A549 treated with AZD2906 at 1 μM for 4 hours (cell line): ENCODE results near the gene ATP6V1C2. TPM values are rescaled to one million over a fixed set of nuclear protein-coding genes. Genes with fewer than 3 reads are reported as not detected.

Experiments used
- total RNA-seq: library from RNA; stranded (reverse); fragments of 200-300 nt; extraction: Qiagen RNA extraction; gene quantifications from 5 replicates; pipeline ENCODE4 v1.2.3, GENCODE V29; 2022

The ATP6V1C2 gene, protein sequence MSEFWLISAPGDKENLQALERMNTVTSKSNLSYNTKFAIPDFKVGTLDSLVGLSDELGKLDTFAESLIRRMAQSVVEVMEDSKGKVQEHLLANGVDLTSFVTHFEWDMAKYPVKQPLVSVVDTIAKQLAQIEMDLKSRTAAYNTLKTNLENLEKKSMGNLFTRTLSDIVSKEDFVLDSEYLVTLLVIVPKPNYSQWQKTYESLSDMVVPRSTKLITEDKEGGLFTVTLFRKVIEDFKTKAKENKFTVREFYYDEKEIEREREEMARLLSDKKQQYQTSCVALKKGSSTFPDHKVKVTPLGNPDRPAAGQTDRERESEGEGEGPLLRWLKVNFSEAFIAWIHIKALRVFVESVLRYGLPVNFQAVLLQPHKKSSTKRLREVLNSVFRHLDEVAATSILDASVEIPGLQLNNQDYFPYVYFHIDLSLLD
- total RNA-seq, result 0.12 to 0.29 TPM (median 0.23 TPM) in 5 replicates

DNA sequence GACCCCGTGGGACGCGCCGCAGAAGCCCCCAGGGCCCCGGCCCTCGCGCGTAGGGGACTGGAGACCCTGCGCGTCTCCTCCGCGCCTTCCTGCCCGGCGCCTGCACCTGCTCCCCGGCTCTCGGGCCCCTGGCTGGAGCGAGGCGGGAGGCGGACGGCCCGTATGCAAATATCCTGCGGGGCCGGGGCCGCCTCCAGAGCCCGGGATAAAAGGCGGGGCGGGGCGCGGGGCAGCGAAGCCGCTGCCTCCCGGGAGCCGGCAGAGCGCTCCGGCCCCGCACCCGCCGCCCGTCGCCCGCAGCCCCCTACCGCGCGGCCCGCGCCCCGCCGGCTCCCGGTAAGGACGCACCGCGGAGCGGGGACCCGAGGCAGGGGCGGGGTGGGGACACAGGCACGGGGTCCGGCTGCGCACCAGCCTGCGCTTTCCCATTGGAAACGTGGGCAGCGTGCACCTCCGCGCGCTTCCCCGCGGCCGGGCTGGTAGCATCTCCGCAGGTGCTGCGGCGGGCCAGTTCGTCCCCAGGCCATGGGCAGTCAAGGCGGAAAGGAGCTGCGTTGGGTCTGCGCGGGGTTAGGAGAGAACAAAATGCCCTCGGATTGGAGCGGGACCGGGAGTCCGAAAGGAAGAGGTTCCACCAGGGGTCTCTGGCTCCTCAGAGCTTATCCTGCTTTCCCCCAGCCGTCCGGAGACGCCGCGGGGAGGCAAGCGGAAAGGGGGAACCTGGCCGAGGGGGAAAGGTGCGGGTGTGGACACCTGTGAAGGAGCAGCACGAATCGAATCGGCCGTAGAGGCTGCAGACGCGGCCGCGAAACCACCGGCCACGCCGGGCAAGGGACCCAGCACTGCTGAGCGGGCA is at the start of gene ATP6V1C2:
Gene ATP6V1C2, plus strand, starts transcription at position 235 of the 856 bp plus-strand sequence. CDS start 1,220 bp downstream, outside the sequence.

DNA sequence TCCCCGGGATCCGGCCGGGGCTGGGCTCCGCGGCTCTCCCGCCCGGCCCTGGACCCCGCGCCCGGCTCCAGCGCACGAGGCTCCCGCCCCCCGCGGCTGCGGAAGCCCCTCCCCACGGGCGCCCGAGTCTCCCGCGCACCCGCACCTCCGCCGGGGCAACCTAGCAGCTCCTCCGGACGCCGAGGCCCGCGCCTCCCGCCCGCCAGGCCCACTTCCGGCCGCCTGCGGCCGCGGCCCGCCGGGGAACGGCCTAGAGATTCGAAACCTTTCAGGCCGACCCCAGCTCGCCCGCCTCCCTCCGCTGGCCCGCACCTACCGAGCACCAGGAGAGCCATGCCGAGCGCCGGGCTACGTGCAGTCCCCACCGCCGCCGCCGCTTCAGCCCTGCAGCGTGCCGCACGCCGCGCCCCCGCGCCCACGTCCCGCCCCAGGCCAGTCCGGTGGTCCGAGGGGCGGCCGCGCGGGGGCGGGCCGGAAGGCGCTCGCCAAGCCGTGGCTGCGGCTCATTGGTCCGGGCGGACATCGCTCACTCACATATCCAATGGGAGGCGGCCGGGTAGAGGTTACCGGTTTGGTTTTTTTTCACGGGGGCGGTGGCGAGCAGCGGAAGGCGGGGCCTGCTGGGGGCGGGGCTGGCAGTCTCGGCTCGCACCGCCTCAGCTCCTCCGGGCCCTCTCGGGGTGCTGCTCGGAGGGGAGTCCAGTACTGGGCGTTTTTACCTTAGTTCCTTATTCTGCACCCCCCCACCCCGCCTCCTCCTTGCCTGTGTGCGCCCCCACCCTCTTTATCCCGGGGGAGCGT is 91.1 kb downstream of the ATP6V1C2 start, which contains the start of gene PDIA6:
Gene PDIA6, minus strand, starts transcription at position 424 of the 801 bp plus-strand sequence. Its CDS starts 89 bp downstream, at position 335.

Other genes with a start within 250 kb of the ATP6V1C2 start
- 36.9 to 49.0 TPM (median 38.9 TPM) in 5 replicates for gene NOL10, start 31.7 kb upstream of the ATP6V1C2 start, total RNA-seq
- 332 to 352 TPM (median 341 TPM) in 5 replicates for gene PDIA6, start 91.2 kb downstream of the ATP6V1C2 start, total RNA-seq
- gene KCNF1, start 190.3 kb downstream of the ATP6V1C2 start, total RNA-seq, result 19.4 to 39.2 TPM (median 29.8 TPM) in 5 replicates